NCI-H774 (cell line): ENCODE data around the gene ETV6.
"Not testable (repeated sequence)": the region's sequence is repeated elsewhere in the genome, so short reads cannot be mapped to it uniquely, and the experiment has no call there.

Experiments
- DNase-seq: peaks from one replicate; lab custom pipeline; 2025; lab: John Stamatoyannopoulos, UW

The ETV6 gene

DNA sequence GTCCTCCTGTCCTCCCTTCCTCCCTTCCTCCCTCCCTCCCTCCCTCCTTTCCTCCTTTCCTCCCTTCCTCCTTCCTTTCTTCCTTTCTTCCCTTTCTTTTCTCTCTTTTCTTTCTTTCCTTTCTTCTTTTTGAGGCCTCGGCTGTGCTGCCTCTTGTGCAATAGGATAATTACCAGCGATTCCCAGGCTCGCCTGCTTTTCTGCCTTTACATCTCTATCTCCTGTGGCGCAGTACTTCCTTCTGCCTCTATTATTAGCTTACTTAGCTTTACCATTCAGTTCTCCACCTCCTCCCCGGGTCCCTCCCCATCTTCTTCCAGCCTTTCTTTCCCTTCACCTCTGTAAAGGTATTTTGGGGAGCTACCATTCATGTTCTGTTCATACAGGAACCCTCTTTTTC, 19.9 kb downstream of the ETV6 start:
- no peak for DNase-seq

DNA sequence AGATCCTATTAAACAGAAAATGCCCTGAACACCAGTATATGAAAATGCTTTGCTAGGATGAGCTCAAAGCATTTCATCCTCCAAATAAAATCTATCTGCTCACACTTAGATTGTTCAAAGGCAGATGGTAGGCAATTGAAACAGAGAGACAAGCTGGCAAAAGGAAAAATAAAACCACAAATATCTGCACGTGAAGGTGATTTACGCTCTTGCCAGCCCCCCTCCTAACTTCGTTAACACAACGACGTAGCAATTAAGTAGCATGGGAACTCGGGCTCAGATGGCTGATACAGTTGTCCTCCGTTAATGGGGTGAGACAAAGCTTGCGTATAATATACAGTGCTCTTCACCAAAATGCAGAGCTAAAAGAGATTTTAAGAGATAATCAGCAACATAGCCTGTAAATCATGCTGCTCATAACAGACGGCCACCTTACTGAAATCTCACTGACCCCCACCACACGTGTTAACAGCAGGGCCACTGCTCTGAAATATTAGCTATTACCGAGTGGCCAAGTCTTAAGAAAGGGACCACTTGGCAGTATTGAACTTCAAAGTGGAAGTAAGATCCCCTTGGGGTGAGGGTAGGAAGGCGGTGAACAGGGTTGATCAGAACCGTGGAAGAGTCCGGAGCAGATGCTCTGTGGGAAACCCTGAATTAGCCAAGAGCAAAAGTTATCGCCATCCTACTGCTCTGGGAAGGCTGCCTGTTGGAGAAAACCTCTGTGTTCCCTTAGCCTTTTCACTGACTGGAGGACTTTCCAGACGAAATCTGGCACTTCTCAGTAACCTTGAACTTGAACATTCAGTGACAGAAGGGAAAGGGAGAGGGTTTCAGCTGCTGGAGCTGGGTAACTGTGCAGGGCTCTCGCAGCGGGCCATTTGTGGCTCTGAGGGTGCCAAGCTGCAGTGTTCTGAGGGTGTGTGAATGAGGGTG, 23.1 kb downstream of the ETV6 start:
- no peak for DNase-seq

DNA sequence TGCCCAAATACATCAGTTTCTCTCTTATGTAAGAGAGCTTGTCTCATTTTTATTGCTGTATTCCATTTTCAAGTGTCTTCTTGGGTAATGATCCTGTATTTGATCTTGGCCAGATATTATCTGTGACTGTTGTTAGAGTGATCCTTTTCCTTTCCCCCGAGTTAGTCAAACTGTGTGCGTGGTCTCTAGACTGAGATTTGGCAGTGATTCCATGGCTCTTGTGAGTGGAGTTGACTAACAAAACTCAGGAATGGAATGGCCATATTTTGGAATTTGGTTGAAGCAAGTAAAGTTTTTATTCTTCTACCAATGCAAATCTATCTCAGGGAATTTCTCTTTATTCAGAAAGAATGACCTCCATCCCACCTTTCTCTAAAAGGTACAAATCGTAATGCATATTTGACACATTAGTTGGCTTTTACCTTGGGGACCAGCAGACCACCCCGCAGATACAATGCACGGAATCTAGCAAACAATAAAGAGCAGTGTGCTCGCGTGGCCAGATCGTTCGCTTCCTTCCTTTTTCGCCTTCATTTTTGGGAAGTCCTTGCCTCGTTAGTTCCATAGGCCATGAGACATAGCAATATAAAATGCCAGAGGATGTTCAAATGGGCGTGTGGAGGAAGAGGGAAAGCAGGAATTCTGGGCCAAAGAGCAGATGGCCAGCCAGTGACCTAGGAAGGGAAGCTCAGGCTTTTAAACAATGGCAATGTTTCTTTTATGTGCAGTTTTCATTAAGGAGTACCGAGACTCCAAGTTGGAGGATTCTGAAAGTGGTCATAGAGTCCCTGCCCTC, 24.4 kb downstream of the ETV6 start:
- DNase-seq, result no peak

DNA sequence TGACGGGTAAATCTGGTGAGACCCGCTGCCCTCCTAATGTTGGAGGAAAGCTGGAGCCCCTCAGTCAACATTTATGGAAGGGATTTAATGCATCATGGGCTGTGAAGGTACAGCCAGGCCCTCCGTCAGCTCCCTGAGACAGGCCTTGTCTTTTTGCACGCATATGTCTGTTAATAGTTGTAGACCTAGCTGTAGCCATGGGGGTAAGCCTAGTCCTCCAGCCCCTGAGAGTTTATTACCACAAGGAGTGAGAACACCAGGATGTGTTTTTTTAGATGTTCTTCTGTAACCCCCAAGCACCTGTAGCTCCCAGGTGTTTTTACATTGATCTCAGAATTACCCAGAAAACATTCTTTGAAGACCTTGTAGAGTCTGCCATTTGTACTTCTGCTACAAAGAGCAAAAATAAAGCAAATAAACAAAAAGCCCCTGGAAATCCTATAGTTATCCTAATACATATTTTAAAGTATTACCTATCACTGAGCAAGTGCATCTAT, 25.5 kb downstream of the ETV6 start:
- DNase-seq, result no peak

DNA sequence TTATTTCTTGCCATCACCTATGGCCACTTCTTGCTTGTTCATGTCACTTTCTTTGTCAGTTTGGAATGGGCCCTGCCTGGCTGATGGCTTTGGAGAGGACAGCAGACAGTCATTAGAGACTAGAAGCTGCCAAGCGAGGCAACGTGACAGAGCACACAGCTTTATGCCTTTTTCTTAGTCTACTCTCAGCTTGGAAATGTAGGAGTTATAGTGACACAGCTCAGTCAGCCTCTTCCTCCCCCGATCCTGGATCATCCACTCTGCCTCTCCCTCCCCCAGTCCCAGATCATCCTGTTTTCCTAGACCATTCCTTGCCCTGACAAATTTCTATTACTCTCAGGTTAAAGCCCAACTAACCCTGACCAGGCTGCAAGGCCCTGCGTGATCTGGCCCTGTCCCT, 26.6 kb downstream of the ETV6 start:
- DNase-seq, result no peak

DNA sequence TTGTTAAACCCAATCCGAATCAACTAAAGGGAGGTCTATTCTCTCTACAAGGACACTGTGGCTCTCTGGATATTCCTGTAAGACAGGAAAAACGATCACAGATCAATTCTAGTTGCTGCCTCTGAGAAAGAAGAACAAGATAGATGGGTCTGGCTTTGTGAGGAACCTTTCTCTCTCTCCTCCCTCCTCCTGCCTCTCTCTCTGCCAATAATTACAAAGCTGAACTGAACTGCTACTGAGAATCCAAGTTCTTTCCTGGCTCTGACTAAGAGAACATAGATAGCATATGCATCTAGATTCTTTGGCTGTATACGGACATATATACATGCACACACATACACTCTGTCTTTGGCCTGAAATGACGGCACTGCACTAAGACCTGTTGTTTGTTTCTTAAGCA, 27.6 kb downstream of the ETV6 start:
- no peak for DNase-seq

DNA sequence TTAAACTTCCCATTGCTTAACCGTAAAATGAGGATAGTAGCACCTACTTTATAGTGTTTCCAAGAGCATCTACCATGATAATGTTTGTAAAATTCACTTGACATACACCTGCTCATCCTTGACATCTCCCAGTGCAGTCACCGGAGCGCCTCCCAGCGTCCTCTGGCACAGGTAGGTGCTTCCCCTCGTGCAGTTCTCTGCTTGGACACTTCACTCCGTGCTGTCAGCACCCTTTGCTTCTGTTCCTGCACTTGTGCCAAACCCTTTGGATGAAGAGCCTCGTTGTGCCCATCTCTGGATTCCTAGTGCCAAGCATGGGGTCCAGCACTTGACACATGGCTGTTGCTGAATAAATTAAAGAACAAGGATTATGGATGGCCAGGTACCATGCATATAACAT, 28.3 kb downstream of the ETV6 start:
- no peak for DNase-seq

DNA sequence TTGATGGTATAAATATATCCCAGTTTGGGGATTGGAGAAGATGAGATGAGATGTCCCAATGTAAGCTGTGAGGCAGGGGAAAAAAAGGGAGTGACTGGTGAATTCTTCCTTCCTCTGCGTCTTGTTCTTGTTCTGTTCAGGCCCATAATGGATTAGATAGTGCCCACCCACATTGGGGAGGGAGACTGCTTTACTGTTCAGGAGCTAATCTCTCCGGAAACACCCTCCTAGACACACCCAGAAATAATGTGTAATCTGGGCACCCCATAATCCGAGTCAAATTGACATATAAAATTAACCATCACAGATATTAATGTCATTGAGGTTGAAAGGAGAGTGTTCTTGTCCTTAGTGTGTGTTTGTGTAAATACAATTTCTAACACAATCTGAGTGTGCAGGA, 29.3 kb downstream of the ETV6 start:
- no peak for DNase-seq

DNA sequence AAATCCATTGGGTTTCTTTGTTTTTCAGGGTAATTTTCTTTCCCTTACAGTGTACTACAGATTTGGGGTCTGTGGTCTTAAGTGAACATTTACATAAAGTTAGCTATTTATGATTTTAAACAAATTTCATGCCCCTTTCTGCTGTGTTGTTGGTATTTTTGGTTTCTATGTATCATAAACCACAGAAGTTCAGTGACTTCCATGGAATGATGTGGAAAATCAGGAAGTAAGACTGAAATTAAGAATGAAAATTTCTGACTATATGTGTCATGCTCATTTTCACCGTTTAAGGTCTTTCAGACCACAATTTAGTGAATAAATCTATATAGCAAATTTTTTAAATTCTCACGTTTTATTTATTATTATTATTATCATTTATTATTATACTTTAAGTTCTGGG, 31.7 kb downstream of the ETV6 start:
- no peak for DNase-seq

DNA sequence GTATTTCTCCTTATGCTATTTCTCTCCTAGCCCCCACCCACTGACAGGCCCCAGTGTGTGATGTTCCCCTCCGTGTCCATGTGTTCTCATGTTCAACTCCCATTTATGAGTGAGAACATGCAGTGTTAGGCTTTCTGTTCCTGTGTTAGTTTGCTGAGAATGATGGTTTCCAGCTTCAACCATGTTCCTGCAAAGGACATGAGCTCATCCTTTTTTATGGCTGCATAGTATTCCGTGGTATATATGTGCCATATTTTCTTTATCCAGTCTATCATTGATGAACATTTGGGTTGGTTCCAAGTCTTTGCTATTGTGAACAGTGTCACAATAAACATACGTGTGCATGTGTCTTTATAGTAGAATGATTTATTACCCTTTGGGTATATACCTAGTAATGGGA, 32.2 kb downstream of the ETV6 start:
- DNase-seq, result not testable (repeated sequence)

DNA sequence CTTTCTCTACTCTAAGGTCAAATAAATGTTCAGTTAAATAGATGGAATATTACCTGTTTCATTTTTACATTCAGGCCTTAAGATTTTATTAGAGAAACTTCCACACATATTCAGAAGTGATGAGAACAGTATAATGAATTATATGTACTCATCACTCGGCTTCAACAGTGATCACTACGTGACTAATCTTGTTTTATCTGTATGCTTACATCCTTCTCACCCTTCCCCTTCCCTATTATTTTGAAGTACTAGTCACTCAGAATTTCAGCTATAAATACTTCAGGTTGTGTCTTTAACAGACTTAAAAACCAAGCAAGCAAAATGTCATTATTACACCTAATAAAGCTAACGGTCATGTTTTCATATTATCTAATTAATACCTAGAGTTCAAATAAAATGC, 34.9 kb downstream of the ETV6 start:
- DNase-seq, result no peak

DNA sequence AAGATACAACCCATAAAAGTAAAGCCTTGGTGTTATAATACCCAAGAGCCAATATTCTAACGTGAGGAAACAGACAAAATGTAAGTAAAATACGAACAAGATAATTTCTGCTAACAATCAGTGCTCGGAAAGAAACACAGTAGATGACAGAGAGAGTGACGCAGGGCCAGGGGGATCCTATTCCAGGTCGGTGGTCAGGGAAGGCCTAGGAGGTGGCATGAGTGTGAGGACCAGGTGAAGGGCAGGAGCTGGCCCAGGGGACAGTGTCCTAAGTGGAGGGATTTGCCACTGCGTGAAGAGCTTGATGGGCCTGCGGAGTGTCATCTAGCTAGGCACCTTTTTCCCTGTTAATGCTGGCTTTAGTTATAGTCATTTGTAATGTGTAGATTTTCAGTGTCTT, 35.3 kb downstream of the ETV6 start:
- no peak for DNase-seq

DNA sequence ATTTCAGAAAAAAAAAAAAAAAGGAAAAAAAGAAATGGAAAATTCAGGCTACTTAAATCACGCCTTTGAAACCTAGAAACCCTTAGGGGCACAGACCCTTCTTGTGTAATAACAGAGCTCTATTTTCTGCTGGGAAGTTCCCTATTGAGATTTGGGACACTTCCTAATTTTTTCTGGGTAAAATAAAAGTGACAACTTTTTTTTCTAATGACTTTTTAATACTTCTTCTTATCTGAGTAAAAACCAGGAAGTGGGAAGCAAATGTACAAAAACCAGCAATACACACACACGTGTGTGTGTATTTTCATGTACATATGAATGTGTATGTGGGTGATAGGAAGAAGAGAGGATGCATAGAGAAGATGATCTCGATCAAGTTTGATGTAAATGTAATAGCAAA, 35.8 kb downstream of the ETV6 start:
- no peak for DNase-seq

DNA sequence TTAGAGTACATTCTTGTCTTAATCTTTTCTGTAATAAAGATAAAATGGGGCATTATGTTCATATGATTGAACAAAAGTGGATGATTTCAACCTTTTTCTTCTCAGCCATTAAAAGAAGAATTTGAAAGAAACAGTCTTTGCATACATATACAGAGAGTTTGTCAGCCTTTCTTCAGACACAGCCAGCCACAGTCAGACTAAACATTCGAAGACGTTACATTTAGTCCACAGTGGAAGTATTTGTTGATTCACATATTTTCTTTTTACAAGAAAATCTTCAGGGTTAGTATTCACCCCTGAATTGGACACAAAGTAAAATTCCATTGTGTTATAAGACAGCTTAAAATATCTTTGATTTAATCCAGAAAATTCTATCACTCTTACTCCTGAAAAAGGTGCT, 36.2 kb downstream of the ETV6 start:
- DNase-seq, result no peak

DNA sequence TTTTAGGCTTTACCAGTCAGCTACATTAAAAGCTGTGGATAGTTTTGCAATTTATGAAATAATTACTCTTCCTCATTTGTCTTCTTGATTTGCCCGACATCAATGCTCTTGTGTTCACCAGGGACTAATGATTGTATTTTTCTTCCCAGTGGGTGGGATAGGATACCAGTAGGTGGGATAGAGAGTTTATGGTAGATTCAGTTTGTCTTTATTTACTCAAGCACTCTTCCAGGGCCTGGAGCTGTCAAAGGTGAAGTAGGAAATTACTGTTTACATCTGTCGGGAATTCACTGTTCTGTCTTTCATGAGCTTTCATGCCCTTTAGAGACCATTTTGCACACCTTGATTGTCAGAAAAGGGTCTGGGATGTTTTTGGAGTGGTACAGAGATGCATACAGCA, 36.6 kb downstream of the ETV6 start:
- no peak for DNase-seq

DNA sequence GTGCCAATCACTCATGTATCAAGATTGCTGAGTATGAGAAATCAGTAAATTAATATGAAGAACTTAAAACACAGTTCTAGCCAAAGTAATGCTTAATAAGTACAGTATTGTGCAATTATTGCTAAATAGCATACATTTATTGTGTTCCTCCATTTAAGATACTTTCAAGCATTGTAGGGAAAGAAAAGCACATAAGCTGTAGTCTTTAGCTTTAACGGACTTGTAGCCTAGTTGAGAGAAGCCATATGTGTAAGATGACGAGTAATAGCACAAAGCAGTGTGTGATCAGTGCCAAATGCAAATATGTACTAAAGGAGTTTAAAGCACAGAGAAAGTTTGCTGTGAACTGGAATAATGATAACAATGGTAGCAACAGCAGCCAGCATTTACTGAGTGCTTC, 38.1 kb downstream of the ETV6 start:
- no peak for DNase-seq

DNA sequence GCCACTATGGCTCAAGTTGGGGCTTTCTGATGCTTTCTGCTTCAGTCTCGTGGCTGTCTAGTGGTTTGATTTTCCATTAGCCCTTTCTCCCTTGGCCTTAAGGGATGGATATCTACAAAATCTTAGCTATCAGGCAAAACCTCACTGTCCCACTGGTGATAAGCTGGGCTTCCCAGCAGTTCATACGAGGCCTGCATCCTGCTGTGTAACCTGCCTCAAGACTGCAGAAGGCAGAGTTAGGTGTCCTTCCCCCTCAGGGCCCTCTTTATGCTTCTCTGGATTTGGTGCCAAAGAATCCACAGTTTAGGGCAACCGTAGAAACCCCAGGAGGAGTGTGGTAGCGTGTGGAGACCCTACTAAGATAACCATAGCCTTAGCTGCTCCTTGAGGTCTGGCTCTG, 38.9 kb downstream of the ETV6 start:
- DNase-seq, result no peak

DNA sequence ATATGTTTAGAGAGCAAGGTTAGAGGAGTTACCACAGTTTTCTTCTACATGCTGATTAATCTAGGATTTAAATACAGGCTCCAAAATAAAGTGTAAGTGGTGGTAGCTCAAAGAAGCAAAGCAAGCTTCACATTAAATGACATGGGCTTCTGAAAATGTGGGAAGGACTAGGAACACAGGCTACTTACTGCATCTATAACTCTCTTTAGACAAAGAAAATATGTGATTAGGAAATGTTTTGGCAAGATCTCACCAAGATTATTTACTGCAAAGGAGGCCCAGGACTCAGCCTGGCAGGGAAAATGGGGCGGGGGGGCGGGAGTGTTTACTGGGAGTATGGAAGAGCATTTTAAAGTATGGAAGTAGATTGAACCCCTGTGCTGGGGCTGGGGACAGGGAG, 39.4 kb downstream of the ETV6 start:
- no peak for DNase-seq

DNA sequence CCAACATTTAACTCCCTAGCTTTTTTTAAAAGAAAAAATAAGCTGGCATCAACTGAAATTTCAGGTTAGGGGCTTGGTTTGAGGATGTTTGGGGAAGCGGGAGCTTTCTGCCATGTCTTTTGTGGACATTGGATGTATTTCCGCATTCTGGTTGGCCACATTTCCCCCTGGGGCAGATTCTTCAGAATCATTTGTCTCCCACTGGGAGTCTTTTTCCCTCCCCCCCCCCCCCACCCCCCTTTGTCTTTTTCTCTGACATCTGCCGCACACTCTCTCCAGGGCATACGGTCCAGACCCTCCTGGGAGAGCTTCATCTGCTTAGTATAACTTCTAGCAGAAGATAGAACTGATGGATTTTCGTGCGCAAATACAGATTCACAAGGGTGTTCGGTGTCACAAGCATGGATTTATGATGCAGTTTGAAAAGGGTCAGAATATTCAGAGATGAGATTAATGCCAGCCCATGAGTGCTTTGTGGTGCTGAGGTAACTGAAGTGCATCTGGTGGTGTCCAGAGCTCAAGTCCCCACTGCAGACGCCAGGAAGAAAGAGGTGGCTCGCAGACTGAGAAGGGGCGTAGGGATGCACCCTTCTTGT, 40.2 kb downstream of the ETV6 start:
- DNase-seq, result no peak

DNA sequence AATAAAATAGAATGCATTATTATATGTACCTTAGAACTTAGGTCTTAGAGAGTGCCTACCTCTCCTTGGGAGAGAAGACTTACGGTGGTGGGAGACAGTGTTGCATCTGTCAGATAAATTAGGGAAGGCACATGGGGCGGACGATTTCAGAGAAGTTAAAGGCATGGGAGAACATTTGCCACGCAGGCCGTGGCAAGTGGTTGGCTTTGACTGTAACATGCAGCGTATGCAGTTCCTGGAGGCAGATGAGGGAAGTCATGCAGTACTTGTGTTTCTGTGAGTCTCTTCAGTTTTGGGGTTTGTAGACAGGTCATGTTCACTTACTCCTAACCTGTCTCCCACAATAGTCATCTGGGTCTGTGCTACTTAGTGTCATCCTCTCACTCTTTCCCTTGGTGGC, 43.6 kb downstream of the ETV6 start:
- DNase-seq, result no peak

DNA sequence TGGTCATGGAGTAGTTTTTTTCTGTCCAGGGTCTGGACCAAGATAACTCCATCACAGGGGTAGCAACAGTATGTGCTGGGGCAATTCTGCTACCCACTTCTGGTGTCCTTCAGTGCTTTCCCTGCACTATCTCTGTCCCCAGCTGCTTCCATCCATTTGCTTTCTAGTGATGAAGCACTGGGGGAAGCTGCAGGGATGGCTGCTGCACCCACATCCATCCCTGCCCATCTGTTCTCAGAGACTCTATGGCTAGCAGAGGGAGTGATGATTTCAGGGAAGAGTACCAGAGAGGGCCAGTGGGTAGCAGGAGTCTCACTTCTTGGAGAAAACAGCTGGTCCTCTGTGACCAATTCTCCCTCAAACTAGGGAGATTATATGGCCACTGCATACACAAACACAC, 44.1 kb downstream of the ETV6 start:
- no peak for DNase-seq

DNA sequence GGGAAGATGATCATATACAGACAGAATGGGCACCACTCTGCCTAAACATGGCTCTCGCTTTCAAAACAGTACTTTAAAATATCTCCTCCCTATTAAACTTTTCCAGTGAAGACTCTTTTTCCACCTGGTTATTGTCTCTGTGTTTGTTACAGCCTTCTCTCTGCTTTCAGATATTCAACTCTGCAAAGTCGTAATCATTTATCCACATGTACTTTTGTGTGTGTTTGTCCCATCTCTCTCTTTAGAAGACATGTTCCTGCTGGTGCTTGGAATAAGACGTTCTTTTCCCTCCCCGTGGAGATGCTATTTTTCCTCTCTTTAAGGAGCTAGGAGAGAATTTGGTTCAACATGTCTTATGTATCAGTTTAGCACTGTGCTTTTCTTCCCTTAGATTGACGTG, 45.1 kb downstream of the ETV6 start:
- no peak for DNase-seq

DNA sequence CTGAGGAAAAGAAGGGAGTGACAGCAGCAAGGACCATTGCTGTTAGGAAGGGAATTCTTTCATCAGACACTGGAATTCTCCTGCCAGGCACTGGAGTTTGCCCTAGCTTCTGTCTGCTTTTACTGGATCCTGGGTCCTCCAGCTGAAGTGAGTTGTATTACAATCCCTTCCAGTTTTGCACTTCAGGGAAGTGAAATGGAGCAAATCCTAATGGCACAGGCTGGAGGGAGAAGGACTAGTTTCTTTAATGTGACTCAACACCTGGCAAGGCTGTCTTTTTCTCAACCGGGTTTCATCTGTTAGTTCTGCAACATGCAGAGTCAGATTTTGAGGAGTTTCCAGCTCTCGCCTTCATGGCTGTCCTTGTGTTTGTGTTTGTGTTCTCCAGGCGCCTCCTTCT, 45.8 kb downstream of the ETV6 start:
- no peak for DNase-seq
